HepG2 (cell line): ENCODE results near the gene CHRNB2. TPM values are rescaled to one million over a fixed set of nuclear protein-coding genes. Genes with fewer than 3 reads are reported as not detected.
A peak's percentile ranks its signal among the peaks of the same experiment; 100 is the strongest.

Experiments
- ATAC-seq: fragments of 200-7000 bp; cut with Tn5 transposase; 3 replicates; pipeline ENCODE4 v1.9.1; 2020; ENCODE audit warnings: mild to moderate bottlenecking, moderate library complexity
- BruUV-seq: library from RNA; stranded (reverse); fragments of 400-500 nt; replicated peaks from 2 replicates; lab custom pipeline; 2021; lab: Mats Ljungman, UMichigan
- CTCF ChIA-PET: fragments of 300-600 bp; formaldehyde crosslinking; extraction: SDS; loops from one replicate; lab custom pipeline; 2021; ENCODE audit warnings: low total read pairs, inconsistent platforms, low intra/inter-chr PET ratio; lab: Yijun Ruan, JAX
- POLR2A ChIA-PET: fragments of 350-600 bp; sonication (Branson Sonifier 250); formaldehyde crosslinking; loops from one replicate; lab custom pipeline; 2020; ENCODE audit warnings: antibody characterized with exemption, inconsistent platforms; lab: Yijun Ruan, JAX
- DNase-seq: peaks from one replicate; pipeline ENCODE4 v3.0.0-alpha.2; 2015; ENCODE audit warnings: low spot score
- FAIRE-seq: peaks from 3 replicates; lab custom pipeline; 2011; peaks lifted over from hg19 to GRCh38; lab: Jason Lieb, UNC
- H2AFZ ChIP-seq: one replicate; pipeline ENCODE4 v1.6.1; 2011; ENCODE audit warnings: low read length, inconsistent platforms
- H3K27ac ChIP-seq: fragments of 300-600 bp; 3 replicates; pipeline ENCODE4 v1.8.0; 2011; ENCODE audit warnings: mixed run types, mild to moderate bottlenecking, mixed read lengths, low read length, inconsistent platforms; ENCODE audit not compliant: insufficient read depth; ENCODE audit errors: extremely low read length
- H3K27me3 ChIP-seq, 2 experiments: fragments of 200-600 bp in 1 of 2; 2 replicates in 1 of 2; 3 replicates in 1 of 2; pipeline versions ENCODE4 v1.6.0 to v1.8.0; 2011; ENCODE audit warnings: low read length in 2 of 2, mild to moderate bottlenecking in 2 of 2, moderate library complexity in 2 of 2, inconsistent platforms in 1 of 2; ENCODE audit not compliant: insufficient read depth in 2 of 2, control insufficient read depth in 1 of 2
- H3K36me3 ChIP-seq, 2 experiments: fragments of 200-600 bp in 1 of 2; replicated peaks in 1 of 2; 2 replicates in 1 of 2; 3 replicates in 1 of 2; pipeline versions ENCODE4 v1.5.1 to v1.8.0; 2011; ENCODE audit warnings: low read length in 2 of 2, inconsistent platforms in 1 of 2; ENCODE audit not compliant: insufficient read depth in 2 of 2, control insufficient read depth in 1 of 2
- H3K4me1 ChIP-seq: 2 replicates; pipeline ENCODE4 v1.5.1; 2012; ENCODE audit warnings: low read length, inconsistent platforms; ENCODE audit not compliant: insufficient read depth
- H3K4me2 ChIP-seq: 2 replicates; pipeline ENCODE4 v1.6.0; 2011; ENCODE audit warnings: low read depth, low read length, inconsistent platforms
- H3K4me3 ChIP-seq, 3 experiments: fragments of 200-600 bp in 1 of 3; sonication (generic), shearing (Covaris generic) in 1 of 3; replicated peaks in 1 of 3; 2 replicates each; pipeline ENCODE4 v1.5.1; 2011 to 2016; ENCODE audit warnings: low read length in 3 of 3, inconsistent platforms in 2 of 3, low read depth in 2 of 3, mild to moderate bottlenecking in 2 of 3, control low read depth in 1 of 3, mixed read lengths in 1 of 3; ENCODE audit not compliant: insufficient read depth in 1 of 3
- H3K79me2 ChIP-seq: one replicate; pipeline ENCODE4 v1.6.1; 2011; ENCODE audit warnings: low read length, inconsistent platforms; ENCODE audit not compliant: insufficient read depth
- H3K9ac ChIP-seq: 2 replicates; pipeline ENCODE4 v1.6.0; 2011; ENCODE audit warnings: mild to moderate bottlenecking, low read depth, low read length, inconsistent platforms; ENCODE audit not compliant: insufficient read depth
- H3K9me3 ChIP-seq: 2 replicates; pipeline ENCODE4 v1.5.1; 2012; ENCODE audit warnings: mild to moderate bottlenecking, low read length
- H4K20me1 ChIP-seq: 2 replicates; pipeline ENCODE4 v1.6.0; 2011; ENCODE audit warnings: inconsistent platforms, mild to moderate bottlenecking, low read length, moderate library complexity; ENCODE audit not compliant: insufficient read depth
- CREB1 ChIP-seq, 2 experiments: fragments of 450-650 bp in 1 of 2; IDR thresholded peaks; 2 replicates each; pipeline ENCODE4 v1.6.1; 2016 to 2017; ENCODE audit warnings: control low read depth in 1 of 2, mild to moderate bottlenecking in 1 of 2, missing compliant biosample characterization in 1 of 2, missing genetic modification characterization in 1 of 2
- KDM5B ChIP-seq: sonication (generic); formaldehyde crosslinking; IDR thresholded peaks from 2 replicates; pipeline ENCODE4 v1.4.0; 2020; ENCODE audit warnings: missing genetic modification reagents, mild to moderate bottlenecking, borderline replicate concordance
- MTA1 ChIP-seq: sonication (generic); formaldehyde crosslinking; IDR thresholded peaks from 2 replicates; pipeline ENCODE4 v1.4.0; 2020; ENCODE audit warnings: missing genetic modification reagents, mild to moderate bottlenecking, borderline replicate concordance
- SAFB2 ChIP-seq: sonication (generic); formaldehyde crosslinking; IDR thresholded peaks from 2 replicates; pipeline ENCODE4 v1.5.1; 2020; ENCODE audit warnings: missing genetic modification reagents, low read depth, mild to moderate bottlenecking, borderline replicate concordance
- SAP130 ChIP-seq: IDR thresholded peaks from 2 replicates; pipeline ENCODE4 v1.6.1; 2016; ENCODE audit warnings: low read depth
- SMC3 ChIP-seq: IDR thresholded peaks from 2 replicates; pipeline ENCODE4 v1.6.1; 2011; ENCODE audit warnings: low read length, improper control_type of control experiment
- XBP1 ChIP-seq: sonication (generic); formaldehyde crosslinking; IDR thresholded peaks from 2 replicates; pipeline ENCODE4 v1.5.0; 2020; ENCODE audit warnings: missing genetic modification reagents
- ZBTB20 ChIP-seq: sonication (generic); formaldehyde crosslinking; IDR thresholded peaks from 2 replicates; pipeline ENCODE4 v1.8.1; 2023; ENCODE audit warnings: missing genetic modification reagents, low read depth, mild to moderate bottlenecking, borderline replicate concordance
- ZFP41 ChIP-seq: sonication (generic); formaldehyde crosslinking; IDR thresholded peaks from 2 replicates; pipeline ENCODE4 v1.4.0; 2020; ENCODE audit warnings: mild to moderate bottlenecking, missing genetic modification reagents, borderline replicate concordance
- ZNF251 ChIP-seq: sonication (generic); formaldehyde crosslinking; IDR thresholded peaks from 2 replicates; pipeline ENCODE4 v1.9.0; 2021; ENCODE audit warnings: mild to moderate bottlenecking, missing genetic modification reagents
- ZNF468 ChIP-seq: sonication (generic); formaldehyde crosslinking; IDR thresholded peaks from 2 replicates; pipeline ENCODE4 v1.8.0; 2022; ENCODE audit warnings: mild to moderate bottlenecking, moderate library complexity, missing genetic modification reagents
- ZNF564 ChIP-seq: sonication (generic); formaldehyde crosslinking; IDR thresholded peaks from 2 replicates; pipeline ENCODE4 v1.8.1; 2023; ENCODE audit warnings: mild to moderate bottlenecking, missing genetic modification reagents
- ZNF768 ChIP-seq: sonication (generic); formaldehyde crosslinking; IDR thresholded peaks from 2 replicates; pipeline ENCODE4 v1.4.0; 2020; ENCODE audit warnings: missing genetic modification reagents
- ZNF816 ChIP-seq: sonication (generic); formaldehyde crosslinking; IDR thresholded peaks from 2 replicates; pipeline ENCODE4 v1.8.0; 2022; ENCODE audit warnings: missing genetic modification reagents, mild to moderate bottlenecking, borderline replicate concordance
- ZNF878 ChIP-seq: sonication (generic); formaldehyde crosslinking; IDR thresholded peaks from 2 replicates; pipeline ENCODE4 v1.8.1; 2023; ENCODE audit warnings: mild to moderate bottlenecking, missing genetic modification reagents, moderate library complexity
- WGBS: methylation state at CpG from one replicate; pipeline ENCODE4 v1.1.6; 2017; ENCODE audit warnings: low lambda C conversion rate; 5-methylcytosine and 5-hydroxymethylcytosine counted together
- in situ Hi-C: cut with HindIII; loops from 2 replicates; pipeline ENCODE4 v1.10.0; 2017; ENCODE audit warnings: low pct_unique_long_range_greater_than_20kb; ENCODE audit not compliant: extremely low pct_ligation_motif_present
- intact Hi-C: fragments of 100-400 bp; cut with micrococcal nuclease; formaldehyde crosslinking; loops from one replicate; pipeline ENCODE4 v1.10.0; 2022; ENCODE audit not compliant: unreplicated experiment
- polyA plus RNA-seq, 8 experiments: library from polyadenylated mRNA; depleted of rRNA in 3 of 8; stranded (reverse) in 7 of 8; unstranded in 1 of 8; fragments of >200 nt; fragmentation: Illumina TruSeq in 4 of 8; extraction: Trizol in 4 of 8; gene quantifications; 2 replicates each; pipeline versions ENCODE4 v1.2.1 to v1.2.3, GENCODE V29; 2011 to 2016; ENCODE audit warnings: low read depth in 4 of 8, missing spikeins in 1 of 8, mixed read lengths in 1 of 8; ENCODE audit not compliant: insufficient read depth in 1 of 8
- total RNA-seq, 5 experiments: library from RNA; depleted of rRNA; stranded (reverse); fragments of >200 nt; fragmentation: Illumina TruSeq; extraction: Trizol; gene quantifications; 2 replicates each; pipeline ENCODE4 v1.2.3, GENCODE V29; 2016; ENCODE audit warnings: low read depth in 1 of 5
- TF ChIP-seq, protein P1 (sequence below): sonication (generic); formaldehyde crosslinking; IDR thresholded peaks from 2 replicates; pipeline ENCODE4 v1.4.0; 2020; ENCODE audit warnings: missing genetic modification reagents
- TF ChIP-seq, protein P2 (sequence below): sonication (generic); formaldehyde crosslinking; IDR thresholded peaks from 2 replicates; pipeline ENCODE4 v1.8.0; 2022; ENCODE audit warnings: missing genetic modification reagents, mild to moderate bottlenecking, inconsistent platforms, borderline replicate concordance
- TF ChIP-seq, protein P3 (sequence below): IDR thresholded peaks from 2 replicates; pipeline ENCODE4 v1.6.1; 2016
- TF ChIP-seq, protein P4 (sequence below): sonication (generic); formaldehyde crosslinking; IDR thresholded peaks from 2 replicates; pipeline ENCODE4 v1.8.0; 2022; ENCODE audit warnings: mild to moderate bottlenecking, missing genetic modification reagents; ENCODE audit not compliant: insufficient replicate concordance

Gene CHRNB2
- total and polyA plus RNA-seq, 2 of the 13 experiments (the other 11 are each of a cell fraction or from before 2014, with no cell fraction given): 0.03 to 0.07 TPM

DNA sequence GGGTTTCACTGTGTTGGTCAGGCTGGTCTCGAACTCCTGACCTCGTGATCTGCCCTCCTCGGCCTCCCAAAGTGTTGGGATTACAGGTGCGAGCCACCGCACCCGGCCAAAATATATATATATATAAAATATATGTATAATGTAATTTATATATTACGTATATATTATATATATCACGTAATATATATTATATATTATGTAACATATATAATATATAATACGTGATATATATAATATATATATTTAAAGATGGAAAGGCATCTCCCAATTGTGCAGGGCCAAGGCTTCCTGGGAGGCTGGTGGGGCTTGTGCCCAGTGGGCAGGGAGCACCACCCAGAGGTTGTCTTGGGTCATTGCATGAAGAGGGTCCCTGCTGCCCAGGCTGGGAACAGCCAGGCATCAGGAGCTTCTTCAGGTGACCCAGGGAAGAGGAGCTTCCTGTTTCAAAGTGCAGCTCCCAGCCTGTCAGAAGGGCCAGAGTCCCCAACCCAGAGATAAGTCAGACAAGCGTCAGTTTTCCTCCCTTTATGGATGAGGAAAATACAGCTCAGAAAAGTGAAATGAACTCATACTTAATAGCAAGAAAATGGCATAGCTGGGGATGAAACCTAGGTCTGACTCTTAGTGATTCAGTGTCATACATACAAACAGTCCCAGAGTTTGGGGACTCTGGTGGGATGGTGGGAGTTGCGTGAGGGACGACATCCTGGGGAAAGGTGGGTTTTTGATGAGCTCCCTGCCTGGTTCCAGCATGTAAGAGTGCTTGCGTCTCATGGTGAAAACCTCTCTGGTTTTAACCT, 21.1 kb upstream of the CHRNB2 start:
- peaks cover 8 to 26% of the 10 kb centered on the region in 2 experiments; a peak in 4 of 5 replicates for H3K36me3 ChIP-seq
- H2AFZ ChIP-seq: no peak overlapping the region
- WGBS: 52% methylated on average over 13 of the region's 13 CpGs
- FAIRE-seq (peak; percentile 69), ATAC-seq (peak; percentile 93), DNase-seq (peak; percentile 72)
- POLR2A ChIA-PET: interaction anchor here (0.8 to 1.5 kb wide), 3 partner anchors 10 to 67 kb away, joined by 3 to 6 read pairs (median 4); no protein-coding TSS in a partner anchor
- H4K20me1 ChIP-seq: no peaks in the 10 kb centered on the region
- in situ Hi-C loops (loop anchor here (5.0 kb wide), 1 partner anchor 59 kb away; no protein-coding TSS in a partner anchor), intact Hi-C loops (loop anchor here (1.0 kb wide), 2 partner anchors 12 to 66 kb away; no protein-coding TSS in a partner anchor)
- H3K4me3 ChIP-seq: no peak overlapping the region
- no peak overlapping the region for H3K9ac ChIP-seq
- CTCF ChIA-PET: interaction anchor here (1.8 to 1.9 kb wide), 2 partner anchors 12 to 67 kb away, joined by 14 to 22 read pairs; no protein-coding TSS in a partner anchor
- H3K27ac ChIP-seq: no peak overlapping the region
- BruUV-seq: no TSS peak
- H3K27me3 ChIP-seq: peaks cover 0 to 21% of the 10 kb centered on the region in 2 experiments; a peak in 3 of 5 replicates
- no peaks in the 10 kb centered on the region for H3K79me2 ChIP-seq
- peaks cover 27% of the 10 kb centered on the region for H3K4me1 ChIP-seq
- peak overlapping the region; percentile 66 for H3K4me2 ChIP-seq
- no peaks in the 10 kb centered on the region for H3K9me3 ChIP-seq
- TF ChIP-seq, protein P1, sequence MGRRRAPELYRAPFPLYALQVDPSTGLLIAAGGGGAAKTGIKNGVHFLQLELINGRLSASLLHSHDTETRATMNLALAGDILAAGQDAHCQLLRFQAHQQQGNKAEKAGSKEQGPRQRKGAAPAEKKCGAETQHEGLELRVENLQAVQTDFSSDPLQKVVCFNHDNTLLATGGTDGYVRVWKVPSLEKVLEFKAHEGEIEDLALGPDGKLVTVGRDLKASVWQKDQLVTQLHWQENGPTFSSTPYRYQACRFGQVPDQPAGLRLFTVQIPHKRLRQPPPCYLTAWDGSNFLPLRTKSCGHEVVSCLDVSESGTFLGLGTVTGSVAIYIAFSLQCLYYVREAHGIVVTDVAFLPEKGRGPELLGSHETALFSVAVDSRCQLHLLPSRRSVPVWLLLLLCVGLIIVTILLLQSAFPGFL (CRISPR knock-in tag): no peak
- TF ChIP-seq ZNF468 (CRISPR knock-in tag) (no peak), ZNF768 (CRISPR knock-in tag) (no peak), CREB1 (IDR thresholded peaks at IDR 0.05) (no peak), CREB1 (CRISPR knock-in tag; IDR thresholded peaks at IDR 0.05) (no peak), SAP130 (CRISPR knock-in tag) (peak; percentile 41), KDM5B (CRISPR knock-in tag) (no peak; the same call in 1 of the 2 replicates), ZNF878 (CRISPR knock-in tag) (no peak), ZFP41 (CRISPR knock-in tag) (no peak), ZNF251 (CRISPR knock-in tag) (no peak), ZBTB20 (CRISPR knock-in tag) (0 out of 2 replicates have a peak, but pooled peaks have one; percentile 54), MTA1 (CRISPR knock-in tag) (no peak), ZNF564 (CRISPR knock-in tag) (no peak), SMC3 (peak; percentile 65), XBP1 (no peak), ZNF816 (CRISPR knock-in tag) (no peak), SAFB2 (no peak)
- TF ChIP-seq, protein P2, sequence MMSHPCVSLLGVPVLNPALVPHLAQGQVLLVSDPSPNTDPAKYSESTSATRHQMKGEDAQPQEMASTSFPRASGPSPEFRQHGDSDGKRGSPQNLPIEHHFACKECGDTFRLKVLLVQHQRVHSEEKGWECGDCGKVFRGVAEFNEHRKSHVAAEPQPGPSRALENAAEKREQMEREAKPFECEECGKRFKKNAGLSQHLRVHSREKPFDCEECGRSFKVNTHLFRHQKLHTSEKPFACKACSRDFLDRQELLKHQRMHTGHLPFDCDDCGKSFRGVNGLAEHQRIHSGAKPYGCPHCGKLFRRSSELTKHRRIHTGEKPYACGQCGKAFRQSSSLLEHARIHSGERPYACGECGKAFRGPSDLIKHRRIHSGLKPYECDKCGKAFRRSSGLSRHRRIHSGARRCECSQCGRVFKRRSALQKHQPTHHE (CRISPR knock-in tag): no peak
- TF ChIP-seq, protein P3, sequence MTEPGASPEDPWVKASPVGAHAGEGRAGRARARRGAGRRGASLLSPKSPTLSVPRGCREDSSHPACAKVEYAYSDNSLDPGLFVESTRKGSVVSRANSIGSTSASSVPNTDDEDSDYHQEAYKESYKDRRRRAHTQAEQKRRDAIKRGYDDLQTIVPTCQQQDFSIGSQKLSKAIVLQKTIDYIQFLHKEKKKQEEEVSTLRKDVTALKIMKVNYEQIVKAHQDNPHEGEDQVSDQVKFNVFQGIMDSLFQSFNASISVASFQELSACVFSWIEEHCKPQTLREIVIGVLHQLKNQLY (CRISPR knock-in tag): no peak
- TF ChIP-seq, protein P4, sequence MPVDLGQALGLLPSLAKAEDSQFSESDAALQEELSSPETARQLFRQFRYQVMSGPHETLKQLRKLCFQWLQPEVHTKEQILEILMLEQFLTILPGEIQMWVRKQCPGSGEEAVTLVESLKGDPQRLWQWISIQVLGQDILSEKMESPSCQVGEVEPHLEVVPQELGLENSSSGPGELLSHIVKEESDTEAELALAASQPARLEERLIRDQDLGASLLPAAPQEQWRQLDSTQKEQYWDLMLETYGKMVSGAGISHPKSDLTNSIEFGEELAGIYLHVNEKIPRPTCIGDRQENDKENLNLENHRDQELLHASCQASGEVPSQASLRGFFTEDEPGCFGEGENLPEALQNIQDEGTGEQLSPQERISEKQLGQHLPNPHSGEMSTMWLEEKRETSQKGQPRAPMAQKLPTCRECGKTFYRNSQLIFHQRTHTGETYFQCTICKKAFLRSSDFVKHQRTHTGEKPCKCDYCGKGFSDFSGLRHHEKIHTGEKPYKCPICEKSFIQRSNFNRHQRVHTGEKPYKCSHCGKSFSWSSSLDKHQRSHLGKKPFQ (CRISPR knock-in tag): no peak
